Nephron progenitor cell (in vitro differentiated cells): ENCODE data around the gene CSGALNACT2.

Experiments used
- DNase-seq: peaks from one replicate; pipeline ENCODE4 v3.0.0; 2021
- H3K27ac Mint-ChIP-seq: 2 replicates; pipeline ENCODE4 v1.8.0; 2021; ENCODE audit warnings: mild to moderate bottlenecking, moderate library complexity, mixed read lengths
- H3K27me3 Mint-ChIP-seq: 2 replicates; pipeline ENCODE4 v1.8.0; 2021; ENCODE audit warnings: mild to moderate bottlenecking, low read depth, mixed read lengths; ENCODE audit not compliant: poor library complexity
- H3K36me3 Mint-ChIP-seq: 2 replicates; pipeline ENCODE4 v1.8.0; 2021; ENCODE audit warnings: low read depth, mixed read lengths
- H3K4me1 Mint-ChIP-seq: 2 replicates; pipeline ENCODE4 v1.8.0; 2021; ENCODE audit warnings: mixed read lengths
- H3K4me3 Mint-ChIP-seq: 2 replicates; pipeline ENCODE4 v1.8.0; 2021; ENCODE audit warnings: mild to moderate bottlenecking, moderate library complexity, mixed read lengths
- H3K9me3 Mint-ChIP-seq: 2 replicates; pipeline ENCODE4 v1.8.0; 2021; ENCODE audit warnings: mild to moderate bottlenecking, moderate library complexity, mixed read lengths
- TF ChIP-seq, protein P1 (sequence below): fragments of 200-600 bp; sonication (generic); IDR thresholded peaks from 2 replicates; pipeline ENCODE4 v1.5.0; 2021; ENCODE audit warnings: antibody characterized with exemption

CSGALNACT2 gene

DNA sequence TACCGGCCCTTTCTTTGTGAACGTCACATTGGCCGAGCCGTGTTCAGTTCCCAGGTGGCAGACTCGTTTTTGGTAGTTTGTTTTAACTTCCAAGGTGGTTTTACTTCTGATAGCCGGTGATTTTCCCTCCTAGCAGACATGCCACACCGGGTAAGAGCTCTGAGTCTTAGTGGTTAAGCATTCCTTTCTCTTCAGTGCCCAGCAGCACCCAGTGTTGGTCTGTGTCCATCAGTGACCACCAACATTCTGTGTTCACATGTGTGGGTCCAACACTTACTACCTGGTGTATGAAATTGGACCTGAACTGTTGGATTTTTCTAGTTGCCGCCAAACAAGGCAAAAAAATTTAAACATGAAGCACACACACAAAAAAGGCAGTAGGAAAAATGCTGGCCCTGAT, 9.9 kb upstream of the CSGALNACT2 start:
- DNase-seq = no peak
- peaks cover 34% of the 10 kb centered on the region for H3K4me1 Mint-ChIP-seq
- H3K4me3 Mint-ChIP-seq = no peak overlapping the region
- H3K27me3 Mint-ChIP-seq = peaks cover 6% of the 10 kb centered on the region
- TF ChIP-seq, protein P1, sequence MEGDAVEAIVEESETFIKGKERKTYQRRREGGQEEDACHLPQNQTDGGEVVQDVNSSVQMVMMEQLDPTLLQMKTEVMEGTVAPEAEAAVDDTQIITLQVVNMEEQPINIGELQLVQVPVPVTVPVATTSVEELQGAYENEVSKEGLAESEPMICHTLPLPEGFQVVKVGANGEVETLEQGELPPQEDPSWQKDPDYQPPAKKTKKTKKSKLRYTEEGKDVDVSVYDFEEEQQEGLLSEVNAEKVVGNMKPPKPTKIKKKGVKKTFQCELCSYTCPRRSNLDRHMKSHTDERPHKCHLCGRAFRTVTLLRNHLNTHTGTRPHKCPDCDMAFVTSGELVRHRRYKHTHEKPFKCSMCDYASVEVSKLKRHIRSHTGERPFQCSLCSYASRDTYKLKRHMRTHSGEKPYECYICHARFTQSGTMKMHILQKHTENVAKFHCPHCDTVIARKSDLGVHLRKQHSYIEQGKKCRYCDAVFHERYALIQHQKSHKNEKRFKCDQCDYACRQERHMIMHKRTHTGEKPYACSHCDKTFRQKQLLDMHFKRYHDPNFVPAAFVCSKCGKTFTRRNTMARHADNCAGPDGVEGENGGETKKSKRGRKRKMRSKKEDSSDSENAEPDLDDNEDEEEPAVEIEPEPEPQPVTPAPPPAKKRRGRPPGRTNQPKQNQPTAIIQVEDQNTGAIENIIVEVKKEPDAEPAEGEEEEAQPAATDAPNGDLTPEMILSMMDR = no peak
- no peaks in the 10 kb centered on the region for H3K9me3 Mint-ChIP-seq
- no peak overlapping the region for H3K27ac Mint-ChIP-seq
- no peaks in the 10 kb centered on the region for H3K36me3 Mint-ChIP-seq

GRCh38 chr10:43128958-43129706, 9.1 kb upstream of the CSGALNACT2 start:
- Mint-ChIP-seq H3K27ac (no peak overlapping the region), H3K36me3 (no peaks in the 10 kb centered on the region)
- no peak for DNase-seq

GRCh38 chr10:43130770-43131171, 7.5 kb upstream of the CSGALNACT2 start:
- peaks cover 6% of the 10 kb centered on the region for H3K27me3 Mint-ChIP-seq
- H3K4me1 Mint-ChIP-seq = peaks cover 33% of the 10 kb centered on the region
- TF ChIP-seq, protein P1 = no peak
- H3K36me3 Mint-ChIP-seq = no peaks in the 10 kb centered on the region
- H3K27ac Mint-ChIP-seq = no peak overlapping the region
- no peak overlapping the region for H3K4me3 Mint-ChIP-seq
- no peak for DNase-seq
- H3K9me3 Mint-ChIP-seq = no peaks in the 10 kb centered on the region

More at GRCh38 chr10:43128958-43129706, 9.1 kb upstream of the CSGALNACT2 start:
- TF ChIP-seq, protein P1 = no peak
- H3K27me3 Mint-ChIP-seq = peaks cover 6% of the 10 kb centered on the region
- H3K9me3 Mint-ChIP-seq = no peaks in the 10 kb centered on the region
- H3K4me3 Mint-ChIP-seq = no peak overlapping the region
- peaks cover 28% of the 10 kb centered on the region for H3K4me1 Mint-ChIP-seq

DNA sequence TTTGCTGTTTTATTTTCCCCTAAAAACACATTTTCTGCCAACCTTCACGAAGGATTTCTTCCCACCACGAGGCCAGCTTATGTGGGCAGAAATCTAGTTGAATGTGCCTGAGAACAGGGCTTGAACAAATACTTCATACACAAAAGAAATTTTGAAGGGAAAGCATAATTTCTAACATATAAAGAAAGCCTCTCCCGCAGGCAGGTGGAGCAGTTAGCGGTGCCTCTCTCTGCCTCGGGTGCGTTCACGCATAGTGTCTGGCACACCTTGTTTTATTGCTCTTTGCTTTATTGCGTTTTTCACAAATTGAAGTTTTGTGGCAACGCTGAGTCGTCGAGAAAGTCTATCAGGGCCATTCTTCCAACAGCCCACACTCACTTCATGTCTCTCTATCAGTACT, 7.0 kb upstream of the CSGALNACT2 start:
- H3K36me3 Mint-ChIP-seq = no peaks in the 10 kb centered on the region
- DNase-seq = no peak

GRCh38 chr10:43131906-43132305, 6.3 kb upstream of the CSGALNACT2 start:
- Mint-ChIP-seq H3K27ac (no peak overlapping the region), H3K4me3 (no peak overlapping the region), H3K4me1 (peaks cover 39% of the 10 kb centered on the region), H3K9me3 (no peaks in the 10 kb centered on the region), H3K27me3 (peaks cover 5% of the 10 kb centered on the region), H3K36me3 (no peaks in the 10 kb centered on the region)
- DNase-seq = no peak
- TF ChIP-seq, protein P1 = no peak

More for the DNA sequence above, 7.0 kb upstream of the CSGALNACT2 start:
- Mint-ChIP-seq H3K4me3 (no peak overlapping the region), H3K27me3 (peaks cover 5% of the 10 kb centered on the region), H3K9me3 (no peaks in the 10 kb centered on the region), H3K27ac (no peak overlapping the region), H3K4me1 (peaks cover 38% of the 10 kb centered on the region)
- TF ChIP-seq, protein P1 = no peak
